Posterior cingulate gyrus (tissue), 11 donors: ENCODE results near the gene S100A11.
A peak's percentile ranks its signal among the peaks of the same experiment; 100 is the strongest.

Source experiments
- DNase-seq, 10 donors: peaks; one replicate each; pipeline versions ENCODE4 v3.0.0 to v3.0.0-alpha.2; 2020 to 2021; ENCODE audit warnings: mixed read lengths in 3 of 10
- intact Hi-C: fragments of 100-400 bp; cut with DNase I; formaldehyde crosslinking; loops from one replicate; pipeline ENCODE4 v1.15.1; 2023

The S100A11 gene

GRCh38 chr1:152042030-152042429 is 5.2 kb upstream of the S100A11 start:
- intact Hi-C loops: no loop called here
- DNase-seq: no peak

GRCh38 chr1:152039886-152040285 is 3.1 kb upstream of the S100A11 start:
- DNase-seq: no peak
- intact Hi-C loops: no loop called here

- intact Hi-C loops: no loop called here
- no peak for DNase-seq
These were observed 2.7 kb upstream of the S100A11 start for GRCh38 chr1:152039461-152039860.

GRCh38 chr1:152038871-152039270 is 2.1 kb upstream of the S100A11 start:
- intact Hi-C loops: no loop called here

GRCh38 chr1:152035539-152036266 is 1.1 kb downstream of the S100A11 start:
- intact Hi-C loops: no loop called here
- no peak for DNase-seq

More at GRCh38 chr1:152038871-152039270, 2.1 kb upstream of the S100A11 start:
- no peak for DNase-seq

- no peak for DNase-seq
- intact Hi-C loops: no loop called here
These were observed 1.9 kb downstream of the S100A11 start for GRCh38 chr1:152034654-152035538.

GRCh38 chr1:152034324-152034653 is 2.5 kb downstream of the S100A11 start:
- intact Hi-C loops: no loop called here
- DNase-seq: no peak

- no peak for DNase-seq
These were observed 6.9 kb downstream of the S100A11 start for GRCh38 chr1:152029929-152030211.

GRCh38 chr1:152029144-152029928 is 7.5 kb downstream of the S100A11 start:
- no peak for DNase-seq
- intact Hi-C loops: no loop called here

More at GRCh38 chr1:152029929-152030211, 6.9 kb downstream of the S100A11 start:
- intact Hi-C loops: no loop called here

- no peak for DNase-seq
- intact Hi-C loops: no loop called here
These were observed 9.9 kb downstream of the S100A11 start for GRCh38 chr1:152026895-152027294.

GRCh38 chr1:152024223-152024622 is 12.6 kb downstream of the S100A11 start:
- intact Hi-C loops: no loop called here
- no peak for DNase-seq

GRCh38 chr1:152023221-152023620 is 13.6 kb downstream of the S100A11 start:
- intact Hi-C loops: no loop called here
- DNase-seq: no peak

GRCh38 chr1:152022474-152022873 is 14.3 kb downstream of the S100A11 start:
- intact Hi-C loops: no loop called here
- DNase-seq: no peak

GRCh38 chr1:152021569-152021968 is 15.2 kb downstream of the S100A11 start:
- no peak for DNase-seq
- intact Hi-C loops: no loop called here

GRCh38 chr1:152020849-152021248 is 16.0 kb downstream of the S100A11 start:
- DNase-seq: no peak
- intact Hi-C loops: no loop called here

- intact Hi-C loops: no loop called here
These were observed 18.3 kb downstream of the S100A11 start for GRCh38 chr1:152018537-152018936.

GRCh38 chr1:152015766-152016165 is 21.0 kb downstream of the S100A11 start:
- intact Hi-C loops: no loop called here
- DNase-seq: no peak

More at GRCh38 chr1:152018537-152018936, 18.3 kb downstream of the S100A11 start:
- DNase-seq: no peak

- intact Hi-C loops: no loop called here
- DNase-seq: peak in 1 of 10 donors; percentile 59
These were observed 21.9 kb downstream of the S100A11 start for GRCh38 chr1:152014943-152015342.

- intact Hi-C loops: no loop called here
- peak in 2 of 10 donors; percentile 25 to 81 for DNase-seq
These were observed 23.1 kb downstream of the S100A11 start for GRCh38 chr1:152013664-152014237.

- intact Hi-C loops: no loop called here
- DNase-seq: no peak
These were observed 27.1 kb downstream of the S100A11 start for GRCh38 chr1:152009691-152010090.

GRCh38 chr1:152007047-152007446 is 29.8 kb downstream of the S100A11 start:
- DNase-seq: no peak
- intact Hi-C loops: no loop called here
